ENCODE results near the gene RRAS. TPM values are rescaled to one million over a fixed set of nuclear protein-coding genes. Genes with fewer than 3 reads are reported as not detected.
"Not testable (repeated sequence)": the region's sequence is repeated elsewhere in the genome, so short reads cannot be mapped to it uniquely, and the experiment has no call there.

RRAS gene
- total and polyA plus RNA-seq, 2 of the 4 experiments (the other 2 are of a cell fraction), result 50.2 to 241 TPM

DNA sequence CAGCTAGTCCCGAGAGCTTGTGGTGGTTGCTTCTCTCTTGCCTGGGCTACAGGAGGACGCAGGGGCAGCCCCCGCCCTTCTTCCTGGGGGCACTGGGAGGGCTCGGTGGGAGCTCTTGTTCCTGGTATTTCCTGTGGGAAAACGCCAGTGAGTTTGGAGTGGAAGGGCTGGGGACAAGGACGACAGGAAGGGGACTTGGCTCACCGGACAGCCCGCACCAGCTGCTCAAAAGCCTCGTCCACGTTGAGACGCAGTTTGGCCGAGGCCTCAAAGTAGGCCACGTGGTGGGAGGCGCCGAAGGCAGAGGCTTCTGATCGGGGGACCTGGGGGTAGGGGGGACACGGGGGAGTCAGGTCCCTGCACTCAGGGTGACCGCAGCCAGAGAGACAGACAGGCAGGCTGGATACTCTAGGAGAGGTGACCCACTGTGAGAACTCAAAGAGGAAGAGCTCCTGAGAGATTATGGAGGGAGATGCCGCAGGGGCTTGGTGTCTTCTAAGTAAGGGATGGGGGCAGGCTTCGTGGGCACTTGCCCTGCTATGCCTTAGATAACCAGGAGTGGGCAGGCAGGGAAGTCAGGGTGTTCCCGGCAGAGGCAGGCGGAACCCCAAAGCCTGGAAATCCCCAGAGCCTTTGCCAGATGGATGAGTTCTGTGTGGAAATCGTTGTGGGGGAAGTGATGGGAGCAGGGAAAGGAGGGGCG lies 4.3 kb downstream of the RRAS start:
- peaks cover 6 to 54% of the 10 kb centered on the region in 2 experiments; a peak in 3 of 4 replicates for H3K79me1 ChIP-seq (ENCODE audit: low read depth in 1 of 2, low read length in 2 of 2)
- dilution Hi-C loops (cut with HindIII; ENCODE audit: low sequenced_read_pairs, unreplicated experiment), result no loop called here
- intact Hi-C loops (cut with micrococcal nuclease), result no loop called here
- H3K9ac ChIP-seq (ENCODE audit: low read depth, low read length), result no peak overlapping the region
- TF ChIP-seq, protein P1, sequence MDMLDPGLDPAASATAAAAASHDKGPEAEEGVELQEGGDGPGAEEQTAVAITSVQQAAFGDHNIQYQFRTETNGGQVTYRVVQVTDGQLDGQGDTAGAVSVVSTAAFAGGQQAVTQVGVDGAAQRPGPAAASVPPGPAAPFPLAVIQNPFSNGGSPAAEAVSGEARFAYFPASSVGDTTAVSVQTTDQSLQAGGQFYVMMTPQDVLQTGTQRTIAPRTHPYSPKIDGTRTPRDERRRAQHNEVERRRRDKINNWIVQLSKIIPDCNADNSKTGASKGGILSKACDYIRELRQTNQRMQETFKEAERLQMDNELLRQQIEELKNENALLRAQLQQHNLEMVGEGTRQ (IDR thresholded peaks at IDR 0.05; ENCODE audit: low read depth, low read length), result no peak
- TF ChIP-seq, protein P2, sequence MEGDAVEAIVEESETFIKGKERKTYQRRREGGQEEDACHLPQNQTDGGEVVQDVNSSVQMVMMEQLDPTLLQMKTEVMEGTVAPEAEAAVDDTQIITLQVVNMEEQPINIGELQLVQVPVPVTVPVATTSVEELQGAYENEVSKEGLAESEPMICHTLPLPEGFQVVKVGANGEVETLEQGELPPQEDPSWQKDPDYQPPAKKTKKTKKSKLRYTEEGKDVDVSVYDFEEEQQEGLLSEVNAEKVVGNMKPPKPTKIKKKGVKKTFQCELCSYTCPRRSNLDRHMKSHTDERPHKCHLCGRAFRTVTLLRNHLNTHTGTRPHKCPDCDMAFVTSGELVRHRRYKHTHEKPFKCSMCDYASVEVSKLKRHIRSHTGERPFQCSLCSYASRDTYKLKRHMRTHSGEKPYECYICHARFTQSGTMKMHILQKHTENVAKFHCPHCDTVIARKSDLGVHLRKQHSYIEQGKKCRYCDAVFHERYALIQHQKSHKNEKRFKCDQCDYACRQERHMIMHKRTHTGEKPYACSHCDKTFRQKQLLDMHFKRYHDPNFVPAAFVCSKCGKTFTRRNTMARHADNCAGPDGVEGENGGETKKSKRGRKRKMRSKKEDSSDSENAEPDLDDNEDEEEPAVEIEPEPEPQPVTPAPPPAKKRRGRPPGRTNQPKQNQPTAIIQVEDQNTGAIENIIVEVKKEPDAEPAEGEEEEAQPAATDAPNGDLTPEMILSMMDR (conservative IDR thresholded peaks at IDR 0.05; ENCODE audit: low read depth, low read length), result 0 out of 2 replicates have a peak, but pooled peaks have one; percentile 23
- H2AK9ac ChIP-seq (replicated peaks; ENCODE audit: low read depth, low read length, poor library complexity), result peak overlapping the region; percentile 90
- H2BK15ac ChIP-seq (ENCODE audit: low read depth, low read length), result no peak overlapping the region
- in situ Hi-C loops (cut with MboI; ENCODE audit: low sequenced_read_pairs), result no loop called here
- 82% methylated on average over 5 of the region's 24 CpGs; no CpG with 5 or more reads in 1 of the 2 experiments for WGBS, 2 experiments (ENCODE audit: extremely low coverage in 2 of 2, insufficient read length in 1 of 2)
- ATAC-seq (ENCODE audit: low read depth) (no peak), DNase-seq (peak; percentile 50)
- H3K9me1 ChIP-seq (ENCODE audit: insufficient read depth, low read length), result peaks cover 9% of the 10 kb centered on the region; the same call in 1 of the 2 replicates
- no peak overlapping the region for H2BK20ac ChIP-seq (ENCODE audit: low read depth, low read length)
- no peaks in the 10 kb centered on the region for H3K27me3 ChIP-seq (ENCODE audit: control insufficient read depth, insufficient read depth, low read length)
- no peak overlapping the region for H3K56ac ChIP-seq (ENCODE audit: extremely low read depth, insufficient read depth, low read length)
- H2BK5ac ChIP-seq (ENCODE audit: low read depth, low read length, poor library complexity, severe bottlenecking), result no peak overlapping the region
- H4K20me1 ChIP-seq (ENCODE audit: insufficient read depth, low read length), result no peaks in the 10 kb centered on the region
- no peaks in the 10 kb centered on the region for H3K9me3 ChIP-seq (ENCODE audit: control insufficient read depth, insufficient read depth, low read length)
- peak overlapping the region; percentile 59 for H2AFZ ChIP-seq (replicated peaks; ENCODE audit: low read length, poor library complexity)
- no peak overlapping the region for H3K23ac ChIP-seq (ENCODE audit: low read depth, low read length)
- H3K14ac ChIP-seq (replicated peaks; ENCODE audit: low read depth, low read length), result no peak overlapping the region
- no peak overlapping the region for H3K18ac ChIP-seq (ENCODE audit: low read depth, low read length)
- H3K27ac ChIP-seq (ENCODE audit: insufficient read depth, low read length), result no peak overlapping the region
- no TSS peak for BruUV-seq (replicated peaks)
- H2BK120ac ChIP-seq (ENCODE audit: low read depth, low read length), result no peak overlapping the region
- no peak overlapping the region for H2AK5ac ChIP-seq (ENCODE audit: low read depth, low read length)
- CTCF ChIA-PET, result no interaction called here
- no peak overlapping the region for H4K5ac ChIP-seq (ENCODE audit: low read depth, low read length)
- H3K4me1 ChIP-seq (ENCODE audit: control insufficient read depth, insufficient read depth, low read length), result peaks cover 5% of the 10 kb centered on the region
- no peak overlapping the region for H3K4me3 ChIP-seq (ENCODE audit: insufficient read depth, low read depth, low read length)
- H3K4ac ChIP-seq (ENCODE audit: low read depth, low read length), result no peak overlapping the region
- POLR2A ChIA-PET (ENCODE audit: unreplicated experiment), result no interaction called here
- peaks cover 14% of the 10 kb centered on the region for H3K36me3 ChIP-seq (ENCODE audit: control insufficient read depth, insufficient read depth, low read length)
- H4K91ac ChIP-seq (ENCODE audit: insufficient read depth, low read depth, low read length), result no peak overlapping the region
- H3K4me2 ChIP-seq (ENCODE audit: low read depth, low read length), result no peak overlapping the region
- no peak overlapping the region for H4K8ac ChIP-seq (ENCODE audit: low read depth in 2 of 2, low read length in 2 of 2)

DNA sequence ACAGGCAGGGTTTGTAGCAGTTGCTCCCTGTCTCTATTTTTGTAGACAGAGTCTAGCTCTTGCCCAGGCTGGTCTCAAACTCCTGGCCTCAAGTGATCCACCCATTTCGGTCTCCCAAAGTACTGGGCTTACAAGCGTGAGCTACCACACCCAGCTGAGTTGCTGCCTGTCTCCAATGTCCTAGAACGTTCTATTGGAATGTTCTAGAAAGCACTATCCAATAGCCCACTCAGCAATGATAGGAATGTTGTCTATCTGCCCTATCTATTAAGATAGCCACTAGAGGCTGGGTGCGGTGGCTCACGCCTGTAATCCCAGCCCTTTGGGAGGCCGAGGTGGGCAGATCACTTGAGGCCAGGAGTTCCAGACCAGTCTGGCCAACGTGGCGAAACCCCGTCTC lies 6.7 kb downstream of the RRAS start:
- POLR2A ChIA-PET (ENCODE audit: unreplicated experiment), result not testable (repeated sequence)

More for the DNA sequence above, 6.7 kb downstream of the RRAS start:
- H3K27ac ChIP-seq (ENCODE audit: insufficient read depth, low read length); dilution Hi-C loops (cut with HindIII; ENCODE audit: low sequenced_read_pairs, unreplicated experiment); H4K8ac ChIP-seq (ENCODE audit: low read depth in 2 of 2, low read length in 2 of 2); CTCF ChIA-PET; H2BK15ac ChIP-seq (ENCODE audit: low read depth, low read length); H4K91ac ChIP-seq (ENCODE audit: insufficient read depth, low read depth, low read length); H2BK5ac ChIP-seq (ENCODE audit: low read depth, low read length, poor library complexity, severe bottlenecking); H3K27me3 ChIP-seq (ENCODE audit: control insufficient read depth, insufficient read depth, low read length); intact Hi-C loops (cut with micrococcal nuclease); H3K4me1 ChIP-seq (ENCODE audit: control insufficient read depth, insufficient read depth, low read length); DNase-seq; ATAC-seq (ENCODE audit: low read depth); H3K4ac ChIP-seq (ENCODE audit: low read depth, low read length); H3K9ac ChIP-seq (ENCODE audit: low read depth, low read length); H3K14ac ChIP-seq (replicated peaks; ENCODE audit: low read depth, low read length); H3K9me1 ChIP-seq (ENCODE audit: insufficient read depth, low read length); H3K23ac ChIP-seq (ENCODE audit: low read depth, low read length); H2AK5ac ChIP-seq (ENCODE audit: low read depth, low read length); H3K9me3 ChIP-seq (ENCODE audit: control insufficient read depth, insufficient read depth, low read length); H3K4me2 ChIP-seq (ENCODE audit: low read depth, low read length); H4K5ac ChIP-seq (ENCODE audit: low read depth, low read length); H3K56ac ChIP-seq (ENCODE audit: extremely low read depth, insufficient read depth, low read length); H4K20me1 ChIP-seq (ENCODE audit: insufficient read depth, low read length); H2AFZ ChIP-seq (replicated peaks; ENCODE audit: low read length, poor library complexity); H3K4me3 ChIP-seq (ENCODE audit: insufficient read depth, low read depth, low read length); H2BK120ac ChIP-seq (ENCODE audit: low read depth, low read length); H2BK20ac ChIP-seq (ENCODE audit: low read depth, low read length); in situ Hi-C loops (cut with MboI; ENCODE audit: low sequenced_read_pairs); BruUV-seq (replicated peaks); H3K18ac ChIP-seq (ENCODE audit: low read depth, low read length): not testable (repeated sequence)
- peak overlapping the region; percentile 3 for H2AK9ac ChIP-seq (replicated peaks; ENCODE audit: low read depth, low read length, poor library complexity)
- WGBS, 2 experiments (ENCODE audit: extremely low coverage in 2 of 2, insufficient read length in 1 of 2), result 95% methylated on average over 6 of the region's 9 CpGs; no CpG with 5 or more reads in 1 of the 2 experiments
- H3K79me1 ChIP-seq (ENCODE audit: low read depth in 1 of 2, low read length in 2 of 2), result peaks cover 3 to 40% of the 10 kb centered on the region in 2 experiments; a peak in 2 of 4 replicates
- peaks cover 17% of the 10 kb centered on the region for H3K36me3 ChIP-seq (ENCODE audit: control insufficient read depth, insufficient read depth, low read length)

Data from IMR-90 (cell line).